GM21367 (cell line): ENCODE measurements around the gene SUMF2.
"Not testable (repeated sequence)": the region's sequence is repeated elsewhere in the genome, so short reads cannot be mapped to it uniquely, and the experiment has no call there.

Experiments
- ATAC-seq: cut with Tn5 transposase; IDR thresholded peaks from one replicate; pipeline ENCODE4 v1.9.1; 2021; ENCODE audit not compliant: unreplicated experiment

SUMF2 gene

GRCh38 chr7:56053993-56054392 is 10.1 kb upstream of the SUMF2 start:
- no peak for ATAC-seq

DNA sequence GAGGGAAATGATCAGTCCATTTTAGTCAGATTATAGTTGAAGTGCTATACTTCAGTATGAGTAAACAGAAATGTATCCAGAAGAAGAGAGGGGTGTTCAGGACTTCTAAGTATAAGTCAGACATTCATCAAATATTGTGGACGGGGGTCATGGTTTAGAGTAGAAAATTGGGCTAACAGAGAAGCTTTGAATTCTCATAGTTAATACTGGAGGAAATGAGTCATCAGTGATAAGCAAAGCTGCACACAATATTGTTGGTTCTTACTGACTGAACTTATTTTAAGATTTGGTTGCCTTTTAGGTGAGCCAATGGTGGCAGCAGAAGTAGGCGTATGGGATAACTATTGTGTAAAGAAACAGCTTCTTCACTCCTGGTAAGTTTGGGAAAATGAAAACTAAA is 1.7 kb upstream of the SUMF2 start:
- ATAC-seq: no peak

DNA sequence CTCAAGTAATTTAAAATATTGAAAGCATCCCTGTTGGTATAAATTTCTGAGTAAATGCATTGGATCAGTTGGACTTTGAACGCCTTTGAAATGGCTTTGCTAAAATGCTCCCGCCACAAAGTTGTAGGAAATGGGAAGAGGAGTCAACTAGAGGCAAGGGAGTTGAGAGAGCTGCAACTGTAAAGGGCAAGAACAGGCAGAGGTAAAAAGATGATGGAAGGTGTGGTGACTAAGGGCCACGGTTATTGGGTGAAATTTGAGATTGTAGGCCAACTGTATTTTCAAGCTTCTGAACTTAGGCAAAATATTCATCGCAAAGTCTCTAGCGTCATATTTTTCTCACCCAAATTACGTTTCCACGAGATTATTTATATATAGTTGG is 595 bp upstream of the SUMF2 start:
- ATAC-seq: no peak

- ATAC-seq: not testable (repeated sequence)
Measured at GRCh38 chr7:56066376-56066775, 2.3 kb downstream of the SUMF2 start.

- peak; percentile 88 for ATAC-seq
Measured at GRCh38 chr7:56074371-56074791, 10.3 kb downstream of the SUMF2 start.

DNA sequence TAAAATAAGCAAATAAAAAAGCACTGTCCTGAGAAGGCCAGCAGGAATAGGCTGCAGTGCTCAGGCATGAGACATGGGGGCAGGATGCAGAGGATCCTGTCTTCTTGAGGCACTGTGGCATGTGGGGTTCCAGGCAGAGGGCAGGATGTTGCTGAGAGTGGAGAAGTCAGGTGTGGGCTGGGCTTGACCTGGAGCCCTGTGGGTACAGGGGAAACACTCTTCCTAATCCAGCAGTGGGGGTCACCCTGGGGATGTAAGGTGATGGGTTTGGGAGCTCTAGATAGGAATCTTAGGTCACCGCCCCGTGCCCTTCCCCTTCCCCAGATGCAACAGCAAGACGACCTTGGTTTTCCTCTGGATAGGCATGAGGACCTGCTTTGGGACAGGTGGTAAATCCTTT is 13.6 kb downstream of the SUMF2 start:
- no peak for ATAC-seq

- ATAC-seq: no peak
Measured at GRCh38 chr7:56078196-56078595, 14.1 kb downstream of the SUMF2 start.

- no peak for ATAC-seq
Measured at GRCh38 chr7:56079450-56080185, 15.5 kb downstream of the SUMF2 start.

DNA sequence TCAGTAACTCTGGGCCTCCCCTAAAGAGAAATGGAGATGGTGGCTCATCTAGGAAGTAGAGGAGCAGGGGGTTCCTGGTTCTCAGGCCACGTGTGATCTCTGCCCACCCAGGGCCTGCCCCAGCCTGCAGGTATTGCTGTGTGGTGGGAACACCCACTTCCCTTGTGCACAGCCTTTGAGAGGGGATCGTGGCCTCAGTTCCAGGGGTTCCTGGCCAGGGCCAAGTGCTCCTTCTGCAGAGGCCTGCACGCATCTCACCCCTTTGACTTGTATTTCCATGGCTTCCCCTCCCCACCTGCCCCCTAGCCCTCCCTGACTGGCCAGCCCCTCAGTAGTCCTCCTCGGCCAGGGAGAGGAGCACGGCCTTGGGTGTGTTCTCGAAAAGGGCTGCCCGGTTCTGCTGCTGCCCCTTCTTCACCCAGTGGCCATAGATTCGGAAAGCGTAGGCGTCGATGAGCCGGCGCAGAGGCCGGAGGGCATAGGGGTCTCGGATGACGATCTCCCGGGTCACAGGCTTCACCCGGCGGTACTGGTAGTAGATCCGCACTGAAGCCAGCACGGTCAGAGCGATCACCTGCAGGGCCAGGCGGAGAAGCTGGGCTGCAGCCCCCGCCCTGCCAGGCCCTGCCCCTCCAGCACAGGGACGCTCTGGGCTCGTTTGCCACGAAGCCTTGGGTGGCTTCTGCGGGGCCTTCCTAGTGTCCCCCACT is 16.8 kb downstream of the SUMF2 start:
- ATAC-seq: not testable (repeated sequence)

DNA sequence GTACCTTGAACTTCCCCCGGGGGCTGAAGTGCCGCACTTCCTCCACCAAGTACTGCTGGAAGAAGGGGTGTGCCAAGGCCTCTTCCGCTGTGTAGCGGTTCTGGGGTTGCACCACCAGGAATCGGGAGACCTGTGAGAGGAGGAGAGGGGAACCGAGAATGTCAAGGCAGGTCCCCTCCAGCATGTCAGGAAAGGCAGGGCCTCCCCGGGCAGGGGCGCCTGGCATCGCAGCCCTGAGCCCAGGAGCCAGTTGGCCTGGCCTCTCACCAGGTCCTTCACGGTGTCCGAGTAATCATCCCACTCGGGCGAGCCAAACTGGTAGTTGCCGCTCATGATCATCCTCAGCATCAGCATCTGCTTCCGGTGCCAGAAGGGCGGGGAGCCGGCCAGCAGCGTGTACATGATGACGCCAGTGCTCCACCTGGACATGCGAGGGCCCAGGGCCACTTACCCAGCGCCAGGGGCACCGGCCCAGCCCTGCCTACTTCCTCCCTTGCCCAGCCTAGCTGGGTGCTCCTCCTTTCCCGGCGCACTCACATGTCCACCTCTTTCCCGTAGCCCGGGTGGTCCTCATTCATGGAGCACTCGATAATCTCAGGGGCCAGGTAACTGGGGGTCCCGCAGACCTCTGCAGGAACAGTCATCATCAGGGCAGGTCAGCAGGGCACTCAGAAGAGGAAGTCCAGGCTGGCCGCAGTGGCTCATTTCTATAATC is 17.7 kb downstream of the SUMF2 start:
- no peak for ATAC-seq

GRCh38 chr7:56083150-56083785 is 19.2 kb downstream of the SUMF2 start:
- no peak for ATAC-seq

DNA sequence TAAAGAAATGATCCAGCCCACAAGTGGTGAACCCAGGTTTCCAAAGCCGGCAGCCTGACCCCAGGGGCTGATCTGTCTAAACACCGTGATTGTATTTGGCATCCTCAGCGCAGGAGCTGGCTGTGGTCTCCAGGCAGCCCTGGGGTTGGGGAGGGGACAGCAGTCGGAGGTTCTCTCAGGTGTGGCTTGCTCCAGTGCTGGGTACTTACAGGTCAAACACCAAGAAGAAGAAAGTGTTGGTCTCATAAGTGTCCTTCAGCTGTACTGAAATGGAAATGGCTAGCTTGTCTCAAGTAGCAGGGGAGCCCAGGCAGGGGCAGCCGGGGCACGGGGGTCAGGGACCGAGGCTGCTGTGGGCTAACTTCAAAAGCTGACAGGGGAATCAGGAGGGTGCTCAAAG is 22.7 kb downstream of the SUMF2 start:
- ATAC-seq: no peak

GRCh38 chr7:56087445-56087844 is 23.4 kb downstream of the SUMF2 start:
- ATAC-seq: no peak

GRCh38 chr7:56091591-56091990 is 27.5 kb downstream of the SUMF2 start:
- ATAC-seq: no peak

DNA sequence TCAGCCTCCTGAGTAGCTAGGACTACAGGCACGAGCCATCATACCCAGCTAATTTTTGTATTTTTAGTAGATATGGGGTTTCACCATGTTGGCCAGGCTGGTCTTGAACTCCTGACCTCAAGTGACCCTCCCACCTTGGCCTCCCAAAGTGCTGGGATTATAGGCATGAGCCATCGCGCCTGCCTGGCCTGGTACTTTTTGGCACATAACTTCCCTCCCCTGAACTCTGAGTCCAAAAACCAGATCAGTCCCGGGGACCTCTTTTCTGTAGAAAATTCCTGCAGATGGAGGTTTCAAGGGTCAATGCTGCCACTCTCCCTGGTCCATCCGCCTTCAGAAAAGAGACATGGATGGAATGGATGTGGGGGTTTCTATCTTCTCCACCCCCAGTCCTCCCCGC is 28.3 kb downstream of the SUMF2 start:
- not testable (repeated sequence) for ATAC-seq

- ATAC-seq: no peak
Measured at GRCh38 chr7:56092789-56093531, 28.9 kb downstream of the SUMF2 start, which contains the start of gene PHKG1. PHKG1 (minus strand) TSS chr7:56092952; CDS start chr7:56088941, 4,011 bp downstream.

- ATAC-seq: no peak
Measured at GRCh38 chr7:56097700-56098099, 33.6 kb downstream of the SUMF2 start.

DNA sequence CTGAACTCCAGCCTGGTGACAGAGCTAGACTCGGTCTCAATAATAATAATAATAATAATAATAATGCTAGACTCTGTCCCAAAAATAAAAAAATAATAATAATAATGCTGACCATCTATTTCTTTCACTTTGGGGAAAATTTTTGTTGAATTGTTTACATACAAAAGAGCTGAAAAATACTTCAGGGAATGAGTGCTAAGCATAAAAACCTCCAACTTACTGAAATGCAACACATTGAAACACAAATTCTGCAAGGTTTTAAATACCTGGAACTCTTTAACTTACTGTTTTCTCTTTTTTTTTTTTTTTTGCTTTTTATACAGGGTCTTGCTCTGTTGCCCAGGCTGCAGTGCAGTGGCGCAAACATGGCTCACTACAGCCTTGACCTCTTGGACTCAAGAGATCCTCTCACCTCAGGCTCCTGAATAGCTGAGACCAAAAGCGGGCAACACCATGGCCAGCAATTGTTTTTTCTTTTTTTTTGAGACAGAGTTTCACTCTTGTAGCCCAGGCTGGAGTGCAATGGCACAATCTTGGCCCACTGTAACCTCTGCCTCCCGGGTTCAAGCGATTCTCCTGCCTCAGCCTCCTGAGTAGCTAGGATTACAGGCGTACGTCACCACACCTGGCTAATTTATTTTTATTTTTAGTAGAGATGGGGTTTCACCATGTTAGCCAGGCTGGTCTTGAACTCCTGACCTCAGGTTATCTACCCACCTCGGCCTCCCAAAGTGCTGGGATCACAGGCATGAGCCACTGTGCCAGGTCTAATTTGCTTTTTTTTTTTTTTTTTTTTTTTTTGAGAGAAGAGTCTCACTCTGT is 34.3 kb downstream of the SUMF2 start:
- not testable (repeated sequence) for ATAC-seq

DNA sequence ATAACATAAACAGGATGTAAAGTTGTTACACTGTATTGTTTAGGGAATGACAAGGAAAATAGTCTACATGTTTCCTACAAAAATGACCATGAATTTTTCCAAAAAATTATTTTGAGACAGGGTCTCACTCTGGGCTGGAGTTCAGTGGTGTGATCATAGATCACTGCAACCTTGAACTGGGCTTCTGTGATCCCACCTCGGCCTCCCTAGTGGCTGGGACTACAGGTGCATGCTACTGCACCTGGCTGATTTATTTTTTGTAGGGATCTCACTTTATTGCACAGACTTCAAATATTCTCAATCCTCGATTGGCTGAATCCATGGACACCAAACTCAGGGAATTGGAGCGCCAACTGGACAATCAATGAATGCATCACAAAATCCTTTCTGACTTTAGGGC is 35.6 kb downstream of the SUMF2 start:
- ATAC-seq: no peak

DNA sequence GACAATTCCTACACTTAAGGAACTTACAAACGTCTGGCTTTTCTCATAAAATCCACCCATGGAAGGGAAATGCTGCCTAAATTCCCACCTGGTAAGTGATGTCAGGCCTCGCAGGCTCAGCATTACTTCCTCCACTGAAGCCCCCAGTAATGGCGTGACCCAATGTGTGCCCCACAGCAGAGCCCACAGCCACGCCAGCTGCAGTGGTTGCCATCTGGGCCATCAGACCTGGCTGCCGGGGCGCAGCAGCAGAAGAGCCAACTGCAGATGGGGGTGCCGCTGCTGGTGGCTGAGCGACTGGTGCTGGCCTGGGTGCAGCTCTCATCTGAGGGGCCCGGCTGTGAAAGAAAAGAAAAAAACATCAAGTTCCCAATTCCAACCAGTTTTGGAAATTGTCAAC is 40.1 kb downstream of the SUMF2 start:
- not testable (repeated sequence) for ATAC-seq
